NB4 (cell line): ENCODE measurements around the gene EVI2B.
A peak's percentile ranks its signal among the peaks of the same experiment; 100 is the strongest.
"Not testable (repeated sequence)": the region's sequence is repeated elsewhere in the genome, so short reads cannot be mapped to it uniquely, and the experiment has no call there.

Experiments used
- DNase-seq: peaks from one replicate; pipeline ENCODE4 v3.0.0; 2010; ENCODE audit warnings: low read depth
- H3K4me3 ChIP-seq: one replicate; pipeline ENCODE4 v1.5.1; 2011; ENCODE audit warnings: mild to moderate bottlenecking, low read depth, low read length, moderate library complexity
- CTCF ChIP-seq: IDR thresholded peaks from one replicate; pipeline ENCODE4 v1.5.1; 2012; ENCODE audit warnings: low read depth, low read length
- MAX ChIP-seq: IDR thresholded peaks from 2 replicates; pipeline ENCODE4 v1.6.1; 2011; ENCODE audit warnings: low read depth, low read length
- MYC ChIP-seq: IDR thresholded peaks from 2 replicates; pipeline ENCODE4 v1.6.1; 2011; ENCODE audit warnings: low read depth, low read length
- POLR2A ChIP-seq: IDR thresholded peaks from 2 replicates; pipeline ENCODE4 v1.6.1; 2011; ENCODE audit warnings: mild to moderate bottlenecking; ENCODE audit not compliant: insufficient read length; ENCODE audit errors: extremely low read depth

Gene EVI2B

DNA sequence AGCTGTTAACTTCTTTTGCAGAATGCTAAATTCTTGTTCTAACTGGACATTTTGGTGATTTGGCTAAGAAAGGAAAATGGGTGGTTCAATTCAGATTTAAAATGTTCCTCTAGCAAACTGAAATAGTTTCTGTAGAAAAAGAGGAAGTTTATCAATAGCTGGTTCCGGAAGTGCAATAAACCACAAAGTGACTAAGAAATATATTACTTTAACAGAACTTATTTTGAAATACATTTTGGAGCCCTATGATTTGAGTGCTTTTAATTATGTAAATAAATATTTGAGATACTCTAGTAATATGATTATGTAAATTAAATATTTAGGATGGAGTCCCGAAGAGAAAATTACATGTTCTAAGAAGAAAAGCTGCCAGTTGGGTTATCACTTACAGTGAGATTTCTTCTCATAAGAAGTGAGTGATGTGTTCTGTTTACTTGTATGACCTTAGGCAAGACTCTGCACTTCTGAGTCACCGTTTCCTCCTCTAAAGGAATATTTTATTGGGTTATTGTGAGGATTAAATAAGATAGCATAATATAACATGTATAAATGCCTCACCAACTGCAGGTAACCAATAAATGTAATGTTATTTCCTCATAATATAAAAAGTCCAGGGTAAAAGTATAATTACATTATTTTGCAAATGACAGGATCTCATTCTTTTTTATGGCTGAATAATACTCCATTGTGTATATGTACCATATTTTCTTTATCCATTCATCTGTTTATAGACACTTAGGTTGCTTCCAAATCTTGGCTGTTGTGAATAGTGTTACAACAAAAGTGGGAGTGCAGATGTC is at the start of gene EVI2B:
EVI2B (minus strand) TSS at position 73 of the 800 bp plus-strand sequence. CDS start 8,445 bp downstream, outside the sequence.
- H3K4me3 ChIP-seq = peak within 1 kb of the TSS; percentile 88

GRCh38 chr17:31357839-31358394 is 44.1 kb upstream of the EVI2B start:
- no peak for TF ChIP-seq MAX
- no peak for TF ChIP-seq MYC
- TF ChIP-seq CTCF = no peak
- TF ChIP-seq POLR2A = no peak
- H3K4me3 ChIP-seq = no peak overlapping the region
- DNase-seq = no peak

More for the DNA sequence above, at the start of gene EVI2B:
- peak; percentile 90 for DNase-seq
- TF ChIP-seq POLR2A (peak; percentile 24), MAX (no peak)

- no peak for DNase-seq
- TF ChIP-seq MAX (no peak), MYC (no peak), CTCF (no peak), POLR2A (no peak)
- H3K4me3 ChIP-seq = no peak overlapping the region
Measured at GRCh38 chr17:31357091-31357490, 43.2 kb upstream of the EVI2B start.

- no peak for DNase-seq
- no peak overlapping the region for H3K4me3 ChIP-seq
- TF ChIP-seq CTCF (no peak), MAX (no peak), POLR2A (no peak), MYC (no peak)
Measured at GRCh38 chr17:31355935-31356334, 42.1 kb upstream of the EVI2B start.

DNA sequence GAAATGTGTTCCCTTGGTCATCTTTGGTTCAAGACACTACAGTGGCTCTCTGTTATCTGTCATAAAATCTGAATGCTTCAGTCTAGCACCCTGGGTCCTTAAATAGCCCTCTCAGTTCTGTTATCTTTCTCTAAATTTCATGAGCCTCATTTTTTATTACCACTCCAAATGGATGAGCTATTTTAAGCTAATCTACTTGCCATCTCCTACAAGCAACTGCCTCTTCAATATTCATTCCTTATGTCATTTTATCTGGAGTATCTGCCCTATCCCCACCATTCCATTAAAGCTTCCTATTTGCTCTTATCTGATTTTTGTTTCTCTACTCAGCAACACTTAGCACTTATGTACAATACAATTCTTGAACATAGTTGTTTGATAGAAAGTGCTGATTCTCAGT is 35.6 kb upstream of the EVI2B start:
- no peak for TF ChIP-seq MYC
- TF ChIP-seq MAX = no peak
- no peak for TF ChIP-seq POLR2A
- TF ChIP-seq CTCF = no peak
- no peak overlapping the region for H3K4me3 ChIP-seq
- no peak for DNase-seq

- not testable (repeated sequence) for H3K4me3 ChIP-seq, DNase-seq
Measured at GRCh38 chr17:31345191-31345747, 31.4 kb upstream of the EVI2B start.
